ENCODE data around the gene REN.

DNA sequence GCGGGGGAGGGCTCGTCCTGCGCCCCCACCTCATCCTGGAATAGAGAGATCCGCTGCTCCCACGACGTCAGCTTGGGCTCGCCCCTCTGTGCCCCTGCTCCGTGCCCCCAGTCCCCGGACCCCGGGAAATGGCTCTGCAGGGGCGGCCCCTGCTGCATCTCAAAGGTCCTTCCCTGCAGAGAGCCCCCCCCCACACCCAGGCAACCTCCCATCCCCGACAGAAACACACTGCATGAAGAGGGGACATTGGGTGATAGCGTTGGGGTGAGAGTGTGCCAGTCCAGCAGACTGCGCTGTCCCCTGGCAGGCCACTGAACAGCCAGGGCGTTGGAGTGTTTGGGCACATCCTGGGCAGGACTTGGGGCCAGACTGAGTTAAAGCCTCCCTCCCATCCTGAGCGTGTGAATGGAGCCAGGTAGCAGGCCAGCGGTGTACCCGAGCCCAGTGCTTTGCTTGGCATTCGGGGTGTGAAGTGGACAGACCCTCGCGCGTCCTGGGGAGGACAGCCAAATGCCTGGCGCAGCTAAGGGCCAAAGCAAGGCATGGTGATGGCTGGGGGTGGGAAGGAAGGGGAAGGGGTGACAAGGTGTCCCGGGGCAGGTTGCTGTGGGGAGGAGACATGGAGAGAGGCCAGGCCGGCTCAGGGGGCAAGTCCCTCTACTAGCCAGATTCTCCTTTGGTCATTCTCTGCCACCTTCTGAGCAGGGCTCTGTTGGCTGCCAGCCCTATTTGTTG, 13.7 kb downstream of the REN start:
- TF ChIP-seq, protein P1, sequence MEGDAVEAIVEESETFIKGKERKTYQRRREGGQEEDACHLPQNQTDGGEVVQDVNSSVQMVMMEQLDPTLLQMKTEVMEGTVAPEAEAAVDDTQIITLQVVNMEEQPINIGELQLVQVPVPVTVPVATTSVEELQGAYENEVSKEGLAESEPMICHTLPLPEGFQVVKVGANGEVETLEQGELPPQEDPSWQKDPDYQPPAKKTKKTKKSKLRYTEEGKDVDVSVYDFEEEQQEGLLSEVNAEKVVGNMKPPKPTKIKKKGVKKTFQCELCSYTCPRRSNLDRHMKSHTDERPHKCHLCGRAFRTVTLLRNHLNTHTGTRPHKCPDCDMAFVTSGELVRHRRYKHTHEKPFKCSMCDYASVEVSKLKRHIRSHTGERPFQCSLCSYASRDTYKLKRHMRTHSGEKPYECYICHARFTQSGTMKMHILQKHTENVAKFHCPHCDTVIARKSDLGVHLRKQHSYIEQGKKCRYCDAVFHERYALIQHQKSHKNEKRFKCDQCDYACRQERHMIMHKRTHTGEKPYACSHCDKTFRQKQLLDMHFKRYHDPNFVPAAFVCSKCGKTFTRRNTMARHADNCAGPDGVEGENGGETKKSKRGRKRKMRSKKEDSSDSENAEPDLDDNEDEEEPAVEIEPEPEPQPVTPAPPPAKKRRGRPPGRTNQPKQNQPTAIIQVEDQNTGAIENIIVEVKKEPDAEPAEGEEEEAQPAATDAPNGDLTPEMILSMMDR (conservative IDR thresholded peaks at IDR 0.05 in 1 of 2, IDR thresholded peaks at IDR 0.05 in 1 of 2; ENCODE audit: low read depth in 1 of 2, low read length in 2 of 2) = no peak
- no peak for TF ChIP-seq EZH2 (IDR thresholded peaks at IDR 0.05; ENCODE audit: low read length, missing control alignments)
